Endothelial cell (in vitro differentiated cells): ENCODE data around the gene PDE6B. TPM values are rescaled to one million over a fixed set of nuclear protein-coding genes. Genes with fewer than 3 reads are reported as not detected.

Experiments used
- DNase-seq: peaks from one replicate; pipeline ENCODE4 v3.0.0; 2021; ENCODE audit warnings: low spot score
- H3K27ac Mint-ChIP-seq: one replicate; pipeline ENCODE4 v1.8.0; 2021; ENCODE audit warnings: mixed read lengths, inconsistent platforms; ENCODE audit not compliant: unreplicated experiment
- H3K27me3 Mint-ChIP-seq: one replicate; pipeline ENCODE4 v1.8.0; 2021; ENCODE audit warnings: mild to moderate bottlenecking, moderate library complexity, mixed read lengths, inconsistent platforms; ENCODE audit not compliant: unreplicated experiment
- H3K36me3 Mint-ChIP-seq: one replicate; pipeline ENCODE4 v1.8.0; 2021; ENCODE audit warnings: mild to moderate bottlenecking, low read depth, mixed read lengths, inconsistent platforms; ENCODE audit not compliant: unreplicated experiment
- H3K4me1 Mint-ChIP-seq: one replicate; pipeline ENCODE4 v1.8.0; 2021; ENCODE audit warnings: mild to moderate bottlenecking, mixed read lengths, inconsistent platforms; ENCODE audit not compliant: unreplicated experiment
- H3K4me3 Mint-ChIP-seq: one replicate; pipeline ENCODE4 v1.8.0; 2021; ENCODE audit warnings: mild to moderate bottlenecking, mixed read lengths, inconsistent platforms; ENCODE audit not compliant: unreplicated experiment
- H3K9me3 Mint-ChIP-seq: one replicate; pipeline ENCODE4 v1.8.0; 2021; ENCODE audit warnings: mixed read lengths, inconsistent platforms; ENCODE audit not compliant: unreplicated experiment
- total RNA-seq: library from RNA; stranded (reverse); fragmentation: NEBNext Ultra II Directional; extraction: Animal tissue kit (Norgen Biotek cat#: 25700); gene quantifications from one replicate; pipeline ENCODE4 v1.2.1, GENCODE V29; 2021; ENCODE audit not compliant: unreplicated experiment
- TF ChIP-seq, protein P1 (sequence below): fragments of 200-600 bp; sonication (generic); IDR thresholded peaks from one replicate; pipeline ENCODE4 v1.5.0; 2021; ENCODE audit warnings: antibody characterized with exemption; ENCODE audit not compliant: unreplicated experiment

Gene PDE6B
- total RNA-seq, 1 donor from 2014 or later: 5.1 TPM

DNA sequence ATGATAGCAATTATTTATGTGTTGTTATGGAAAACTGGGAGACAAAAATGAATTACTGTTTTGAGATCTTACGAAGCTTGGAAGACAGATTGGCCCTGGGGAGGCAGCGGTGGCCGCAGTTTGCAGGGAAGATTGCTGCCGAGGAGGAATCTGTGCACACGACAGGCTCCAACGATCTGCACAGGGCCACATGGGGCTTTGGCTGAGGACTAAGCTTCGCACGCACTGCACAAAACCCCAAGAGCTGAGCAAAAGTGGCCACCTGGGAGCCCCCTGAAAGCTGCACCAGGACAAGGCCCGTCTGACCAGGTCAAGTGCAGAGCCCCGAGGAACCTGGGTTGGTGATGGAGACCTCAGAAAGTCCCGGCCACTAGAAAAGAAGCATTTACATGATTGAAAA is 5.2 kb upstream of the PDE6B start:
- Mint-ChIP-seq H3K36me3 (peaks cover 3% of the 10 kb centered on the region), H3K9me3 (no peaks in the 10 kb centered on the region), H3K27me3 (peaks cover 17% of the 10 kb centered on the region), H3K4me3 (peak overlapping the region; percentile 82), H3K4me1 (peaks cover 20% of the 10 kb centered on the region), H3K27ac (peak overlapping the region; percentile 68)
- no peak for DNase-seq
- TF ChIP-seq, protein P1, sequence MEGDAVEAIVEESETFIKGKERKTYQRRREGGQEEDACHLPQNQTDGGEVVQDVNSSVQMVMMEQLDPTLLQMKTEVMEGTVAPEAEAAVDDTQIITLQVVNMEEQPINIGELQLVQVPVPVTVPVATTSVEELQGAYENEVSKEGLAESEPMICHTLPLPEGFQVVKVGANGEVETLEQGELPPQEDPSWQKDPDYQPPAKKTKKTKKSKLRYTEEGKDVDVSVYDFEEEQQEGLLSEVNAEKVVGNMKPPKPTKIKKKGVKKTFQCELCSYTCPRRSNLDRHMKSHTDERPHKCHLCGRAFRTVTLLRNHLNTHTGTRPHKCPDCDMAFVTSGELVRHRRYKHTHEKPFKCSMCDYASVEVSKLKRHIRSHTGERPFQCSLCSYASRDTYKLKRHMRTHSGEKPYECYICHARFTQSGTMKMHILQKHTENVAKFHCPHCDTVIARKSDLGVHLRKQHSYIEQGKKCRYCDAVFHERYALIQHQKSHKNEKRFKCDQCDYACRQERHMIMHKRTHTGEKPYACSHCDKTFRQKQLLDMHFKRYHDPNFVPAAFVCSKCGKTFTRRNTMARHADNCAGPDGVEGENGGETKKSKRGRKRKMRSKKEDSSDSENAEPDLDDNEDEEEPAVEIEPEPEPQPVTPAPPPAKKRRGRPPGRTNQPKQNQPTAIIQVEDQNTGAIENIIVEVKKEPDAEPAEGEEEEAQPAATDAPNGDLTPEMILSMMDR: no peak

DNA sequence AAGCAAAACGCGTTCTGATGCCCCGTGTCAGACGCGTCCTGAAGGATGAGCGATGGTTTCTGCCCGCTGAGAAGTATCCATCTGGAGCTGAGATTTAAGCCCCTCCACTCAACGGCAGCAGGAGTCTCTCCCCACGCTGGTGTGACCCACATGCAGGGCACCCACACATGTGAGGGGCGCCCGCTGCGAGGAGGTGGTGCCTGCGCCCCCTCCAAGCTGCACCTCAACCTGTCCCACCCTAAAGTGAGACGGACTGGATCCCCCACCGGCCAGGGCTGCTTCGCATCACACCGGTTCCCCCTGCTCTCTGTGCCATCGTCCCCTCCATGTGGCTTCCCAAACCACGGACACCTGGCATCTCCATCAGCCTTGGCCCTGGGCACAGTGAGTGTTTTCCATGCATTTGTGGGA is 4.5 kb upstream of the PDE6B start:
- no peak overlapping the region for H3K27ac Mint-ChIP-seq
- TF ChIP-seq, protein P1: no peak
- no peaks in the 10 kb centered on the region for H3K9me3 Mint-ChIP-seq
- no peak overlapping the region for H3K4me3 Mint-ChIP-seq
- peaks cover 17% of the 10 kb centered on the region for H3K27me3 Mint-ChIP-seq
- peaks cover 3% of the 10 kb centered on the region for H3K36me3 Mint-ChIP-seq
- peaks cover 14% of the 10 kb centered on the region for H3K4me1 Mint-ChIP-seq
- no peak for DNase-seq

DNA sequence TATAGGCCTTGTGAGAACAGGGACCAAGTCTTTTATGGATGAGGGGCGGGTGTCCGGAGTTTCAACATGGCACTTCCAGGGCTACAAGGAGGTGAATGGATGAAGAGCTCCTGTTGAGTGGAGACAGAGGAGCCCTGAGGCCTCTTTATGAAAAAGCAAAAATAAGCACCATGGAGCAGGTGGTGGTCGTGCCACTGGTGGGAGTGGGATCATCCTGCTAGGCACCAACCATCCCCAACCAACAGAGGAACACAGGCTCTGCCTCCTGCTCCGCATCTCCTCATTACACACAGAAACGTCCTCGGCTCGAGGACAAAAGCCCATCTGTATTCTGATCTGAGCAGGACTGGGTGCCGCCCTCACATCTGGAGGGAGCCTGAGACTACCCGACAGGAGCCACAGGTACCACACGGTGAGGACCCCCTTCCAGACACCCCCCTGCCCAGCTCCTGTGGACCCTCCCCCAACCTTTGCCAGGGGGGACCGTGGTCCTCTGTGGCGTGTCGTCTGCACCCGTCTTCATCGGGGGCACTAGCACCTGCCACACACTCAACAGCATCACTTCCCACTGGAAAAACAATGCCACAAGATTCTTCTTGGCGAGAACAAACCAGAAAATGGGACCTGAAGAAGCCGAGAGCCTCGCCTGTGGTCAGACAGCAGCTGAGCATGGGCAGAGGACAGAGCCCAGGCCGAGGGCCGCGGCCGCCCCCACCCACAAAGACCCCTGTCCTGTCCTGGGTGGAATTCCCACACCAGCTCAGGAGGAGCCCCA is 3.9 kb upstream of the PDE6B start:
- Mint-ChIP-seq H3K9me3 (no peaks in the 10 kb centered on the region), H3K4me1 (peaks cover 7% of the 10 kb centered on the region), H3K27ac (no peak overlapping the region), H3K4me3 (no peak overlapping the region), H3K27me3 (peaks cover 17% of the 10 kb centered on the region), H3K36me3 (peaks cover 3% of the 10 kb centered on the region)
- TF ChIP-seq, protein P1: no peak
- DNase-seq: no peak

DNA sequence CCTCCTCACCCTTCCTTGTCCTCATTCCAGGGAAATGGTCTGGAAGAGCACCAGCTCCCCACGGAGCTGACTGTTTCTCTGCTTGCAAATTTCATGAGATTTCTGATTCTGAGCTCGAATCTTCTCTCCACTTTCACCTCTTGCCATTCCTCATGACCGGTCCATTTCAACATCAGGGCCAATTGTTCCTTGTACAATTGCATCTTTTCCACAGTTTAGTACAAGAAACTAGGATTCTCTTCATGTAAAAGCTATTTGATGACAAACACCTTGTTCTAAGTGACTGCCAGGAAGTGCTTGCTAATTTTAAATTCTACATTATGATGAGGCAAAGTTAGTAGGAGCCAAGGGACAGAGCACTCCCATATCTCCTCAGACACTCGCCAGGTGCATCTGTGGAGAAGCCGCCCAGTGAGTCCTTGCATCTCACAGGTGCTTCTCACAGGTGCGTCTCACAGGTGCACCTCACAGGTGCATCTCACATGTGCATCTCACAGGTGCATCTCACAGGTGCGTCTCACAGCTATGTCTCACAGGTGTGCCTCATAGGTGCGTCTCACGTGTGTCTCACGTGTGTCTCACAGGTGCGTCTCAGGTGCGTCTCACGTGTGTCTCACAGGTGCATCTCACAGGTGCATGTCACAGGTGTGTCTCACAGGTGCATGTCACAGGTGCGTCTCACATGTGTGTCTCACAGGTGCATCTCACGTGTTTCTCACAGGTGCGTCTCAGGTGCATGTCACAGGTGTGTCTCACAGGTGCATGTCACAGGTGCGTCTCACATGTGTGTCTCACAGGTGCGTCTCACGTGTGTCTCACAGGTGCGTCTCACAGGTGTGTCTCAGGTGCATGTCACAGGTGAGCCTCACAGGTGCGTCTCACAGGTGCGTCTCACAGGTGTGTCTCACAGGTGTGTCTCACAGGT is 3.0 kb upstream of the PDE6B start:
- H3K27me3 Mint-ChIP-seq: peaks cover 19% of the 10 kb centered on the region
- no peak for DNase-seq
- peaks cover 6% of the 10 kb centered on the region for H3K4me1 Mint-ChIP-seq
- TF ChIP-seq, protein P1: no peak
- no peak overlapping the region for H3K4me3 Mint-ChIP-seq
- H3K27ac Mint-ChIP-seq: no peak overlapping the region
- no peaks in the 10 kb centered on the region for H3K9me3 Mint-ChIP-seq
- peaks cover 3% of the 10 kb centered on the region for H3K36me3 Mint-ChIP-seq
